Heart left ventricle (tissue), 16 donors: ENCODE measurements around the gene CHST11. TPM values are rescaled to one million over a fixed set of nuclear protein-coding genes. Genes with fewer than 3 reads are reported as not detected.

Experiments used
- ATAC-seq, 4 donors: fragments of 200-7000 bp; cut with Tn5 transposase; one replicate each; pipeline ENCODE4 v1.9.1; 2020 to 2022; ENCODE audit warnings: moderate library complexity in 4 of 4, mild to moderate bottlenecking in 3 of 4, moderate number of reproducible peaks in 1 of 4
- DNase-seq, 5 donors: peaks; one replicate each; pipeline ENCODE4 v3.0.0-alpha.2; 2020
- H3K27ac ChIP-seq, 12 donors: fragments of 200-600 bp; sonication (generic) in 4 of 12; one replicate each; pipeline versions ENCODE4 v1.5.0 to v1.8.0; 2016 to 2022; ENCODE audit warnings: mild to moderate bottlenecking in 2 of 12
- H3K27me3 ChIP-seq, 9 donors: fragments of 200-600 bp; sonication (generic) in 2 of 9; one replicate each; pipeline versions ENCODE4 v1.5.1 to v1.8.0; 2016 to 2022; ENCODE audit warnings: mild to moderate bottlenecking in 3 of 9
- H3K36me3 ChIP-seq, 9 donors: fragments of 200-600 bp; sonication (generic) in 2 of 9; one replicate each; pipeline versions ENCODE4 v1.5.0 to v1.8.0; 2018 to 2022; ENCODE audit warnings: mild to moderate bottlenecking in 2 of 9
- H3K4me1 ChIP-seq, 12 donors: fragments of 200-600 bp; sonication (generic) in 4 of 12; one replicate each; pipeline versions ENCODE4 v1.5.0 to v1.8.0; 2016 to 2022; ENCODE audit warnings: mild to moderate bottlenecking in 3 of 12
- H3K4me3 ChIP-seq, 12 donors: fragments of 200-600 bp; sonication (generic) in 4 of 12; one replicate each; pipeline versions ENCODE4 v1.5.0 to v1.8.0; 2017 to 2022; ENCODE audit warnings: mild to moderate bottlenecking in 9 of 12, moderate library complexity in 4 of 12
- H3K9me3 ChIP-seq, 12 donors: fragments of 200-600 bp; sonication (generic) in 4 of 12; one replicate each; pipeline versions ENCODE4 v1.5.0 to v1.8.0; 2016 to 2022; ENCODE audit warnings: mild to moderate bottlenecking in 1 of 12
- CTCF ChIP-seq, 12 donors: fragments of 200-600 bp; sonication (generic) in 4 of 12; IDR thresholded peaks; one replicate each; pipeline versions ENCODE4 v1.5.0 to v1.8.0; 2018 to 2022; ENCODE audit warnings: antibody characterized with exemption in 12 of 12, mild to moderate bottlenecking in 5 of 12
- POLR2A ChIP-seq, 2 donors: fragments of 450-650 bp; IDR thresholded peaks; one replicate each; pipeline ENCODE4 v1.6.1; 2017; ENCODE audit warnings: antibody characterized with exemption in 2 of 2, mild to moderate bottlenecking in 2 of 2, moderate library complexity in 2 of 2
- WGBS, 4 donors: extraction: QIAGEN DNeasy Blood & Tissue Kit in 2 of 4; methylation state at CpG; one replicate each; pipeline versions ENCODE4 v1.1.5 to v1.1.7; 2013 to 2018; 5-methylcytosine and 5-hydroxymethylcytosine counted together
- intact Hi-C, 10 donors: fragments of 100-400 bp; cut with DNase I; formaldehyde crosslinking; loops; one replicate each; pipeline versions ENCODE4 v1.11.1 to v1.14.2; 2022
- polyA plus RNA-seq, 2 donors: library from polyadenylated mRNA; stranded (reverse); fragments of 200-250 nt; gene quantifications; one replicate each; pipeline ENCODE4 v1.2.3, GENCODE V29; 2013
- total RNA-seq, 9 donors: library from RNA; depleted of rRNA in 2 of 9; stranded (reverse); fragments of >200 nt in 2 of 9; fragmentation: NEBNext Ultra II Directional in 3 of 9; extraction: Animal tissue kit (Norgen Biotek cat#: 25700) in 3 of 9; gene quantifications; one replicate each; pipeline versions ENCODE4 v1.1.0 to v1.2.4, GENCODE V29; 2016 to 2023
- donor health status: ischemic (EF 13 %, LVEDD 7.1; RV severe dilation, severe dysfunction).
- donor health status: healthy with polysubstance abuse.
- donor health status: DM: no; HTN: yes; CAD: no.
- donor health status: DM: no; HTN: no; CAD: no.
- donor health status: ischemic (EF 25% LVEDD 6.9; RV normal size, moderate dysfunction).
- donor health status: ischemic (EF 25% LVEDD 5.7; RV mildly dilated, moderate dysfunction).
- donor health status: healthy.
- donor health status: DM: yes; HTN: yes; CAD: no.
- donor health status: ischemic (EF 35%, LVEDD 5.7; RV mildly dilated, moderate dysfunction).
- donor health status: nonischemic (EF 11% LVEDD 7.7; RV severe dilation, severe dysfunction).
- donor health status: DM: yes; HTN: yes; CAD: no.
- donor health status: PGD.
- donor health status: ischemic (EF 29% LVEDD 5.4; RV normal size, mild dysfunction).
- donor health status: nonischemic (EF 23%, LVEDD 6.1; RV moderate dilation, normal function).

Gene CHST11
- total and polyA plus RNA-seq, 11 donors = 1.1 to 16.9 (median 3.4) TPM

GRCh38 chr12:104638851-104639240 lies 182.1 kb downstream of the CHST11 start:
- WGBS, 4 donors = 52 to 65% (median 58%) methylated on average over 3 of the region's 3 CpGs
- ATAC-seq = peak; percentile 32 to 60 (median 52)
- intact Hi-C loops = no loop called here
- Histone ChIP-seq H3K27me3 (no peaks in the 10 kb centered on the region), H3K27ac (peak overlapping the region in 8 of 12 donors; percentile 5 to 83 (median 46)), H3K9me3 (peaks cover 0 to 11% (median 0%) of the 10 kb centered on the region in 12 donors), H3K4me1 (peaks cover 0 to 71% (median 4%) of the 10 kb centered on the region in 12 donors), H3K36me3 (no peaks in the 10 kb centered on the region), H3K4me3 (peak overlapping the region in 2 of 12 donors; percentile 18 to 23)
- peak in 1 of 5 donors; percentile 33 for DNase-seq
- TF ChIP-seq POLR2A (IDR thresholded peaks at IDR 0.05) (no peak), CTCF (IDR thresholded peaks at IDR 0.05) (no peak)

- Histone ChIP-seq H3K27me3 (no peaks in the 10 kb centered on the region), H3K36me3 (no peaks in the 10 kb centered on the region), H3K4me3 (no peak overlapping the region), H3K4me1 (peaks cover 0 to 85% (median 7%) of the 10 kb centered on the region in 12 donors), H3K27ac (peak overlapping the region in 1 of 12 donors; percentile 94), H3K9me3 (peaks cover 0 to 11% (median 0%) of the 10 kb centered on the region in 12 donors)
- ATAC-seq (no peak), DNase-seq (no peak)
- 92 to 100% (median 99%) methylated on average over 1 of the region's 1 CpG for WGBS, 4 donors
- intact Hi-C loops = no loop called here
- TF ChIP-seq POLR2A (IDR thresholded peaks at IDR 0.05) = no peak
- no peak for TF ChIP-seq CTCF (IDR thresholded peaks at IDR 0.05)
These were observed 184.2 kb downstream of the CHST11 start for GRCh38 chr12:104640956-104641355.

- Histone ChIP-seq H3K4me3 (no peak overlapping the region), H3K36me3 (no peaks in the 10 kb centered on the region), H3K4me1 (peaks cover 0 to 78% (median 7%) of the 10 kb centered on the region in 12 donors), H3K27me3 (no peaks in the 10 kb centered on the region), H3K9me3 (peaks cover 0 to 11% (median 0%) of the 10 kb centered on the region in 12 donors), H3K27ac (peak overlapping the region in 1 of 12 donors; percentile 94)
- no peak for TF ChIP-seq POLR2A (IDR thresholded peaks at IDR 0.05)
- TF ChIP-seq CTCF (IDR thresholded peaks at IDR 0.05) = no peak
- ATAC-seq (peak in 3 of 4 donors; percentile 39 to 68 (median 50)), DNase-seq (no peak)
- intact Hi-C loops = no loop called here
- 65 to 85% (median 76%) methylated on average over 3 of the region's 3 CpGs for WGBS, 4 donors
These were observed 185.1 kb downstream of the CHST11 start for GRCh38 chr12:104641862-104642261.

- H3K36me3 ChIP-seq = no peaks in the 10 kb centered on the region
- no peaks in the 10 kb centered on the region for H3K27me3 ChIP-seq
- intact Hi-C loops = no loop called here
- H3K27ac ChIP-seq = peak overlapping the region in 4 of 12 donors; percentile 3 to 94 (median 46)
- H3K4me1 ChIP-seq = peaks cover 0 to 69% (median 6%) of the 10 kb centered on the region in 12 donors
- 85 to 96% (median 94%) methylated on average over 8 of the region's 8 CpGs for WGBS, 4 donors
- peak in 3 of 4 donors; percentile 22 to 62 (median 41) for ATAC-seq
- no peak for TF ChIP-seq POLR2A (IDR thresholded peaks at IDR 0.05)
- TF ChIP-seq CTCF (IDR thresholded peaks at IDR 0.05) = no peak
- H3K4me3 ChIP-seq = no peak overlapping the region
- no peak for DNase-seq
- peaks cover 0 to 11% (median 0%) of the 10 kb centered on the region in 12 donors for H3K9me3 ChIP-seq
These were observed 186.5 kb downstream of the CHST11 start for GRCh38 chr12:104643093-104643818.
